GOT3 (cell line): Measurements from ENCODE around the gene PPP2R1A.
"Not testable (repeated sequence)": the region's sequence is repeated elsewhere in the genome, so short reads cannot be mapped to it uniquely, and the experiment has no call there.

Experiments used
- DNase-seq: peaks from one replicate; lab custom pipeline; 2025; ENCODE audit warnings: mixed read lengths; lab: John Stamatoyannopoulos, UW

Gene PPP2R1A

DNA sequence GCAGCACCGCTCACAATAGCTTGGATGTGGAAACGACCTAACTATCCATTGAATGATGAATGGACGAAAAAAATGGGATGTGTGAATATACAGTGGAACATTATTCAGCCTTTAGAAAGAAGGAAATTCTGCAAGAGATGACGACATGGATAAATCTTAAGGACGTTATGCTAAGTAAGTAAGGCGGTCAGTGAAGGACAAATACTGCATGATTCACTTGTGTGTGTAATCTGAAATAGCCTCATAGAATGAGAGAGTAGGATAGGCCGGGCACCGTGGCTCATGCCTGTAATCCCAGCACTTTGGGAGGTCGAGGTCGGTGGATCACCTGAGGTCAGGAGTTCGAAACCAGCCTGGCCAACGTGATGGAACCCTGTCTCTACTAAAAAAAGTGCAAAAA is 54.2 kb downstream of the PPP2R1A start:
- no peak for DNase-seq

DNA sequence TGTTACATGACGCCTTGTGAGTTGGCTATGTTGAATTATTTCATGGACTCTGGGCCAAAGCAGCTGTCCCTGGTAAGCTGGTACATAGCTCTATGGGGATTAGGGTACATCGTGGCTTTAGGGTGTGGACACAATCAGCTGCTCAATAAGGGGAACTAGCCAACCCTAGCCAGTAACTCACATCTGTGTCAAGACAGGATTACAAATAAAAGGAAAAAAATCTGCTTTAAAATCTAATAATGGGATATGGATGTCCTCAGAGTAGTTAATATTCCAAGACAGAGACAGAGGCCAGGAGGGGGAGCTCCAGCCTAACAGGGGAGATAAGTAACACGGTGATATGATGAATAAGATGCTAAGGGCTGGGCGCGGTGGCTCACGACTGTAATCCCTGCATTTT is 58.4 kb downstream of the PPP2R1A start:
- no peak for DNase-seq

- no peak for DNase-seq
These were observed 68.6 kb downstream of the PPP2R1A start for GRCh38 chr19:52258426-52258825.

DNA sequence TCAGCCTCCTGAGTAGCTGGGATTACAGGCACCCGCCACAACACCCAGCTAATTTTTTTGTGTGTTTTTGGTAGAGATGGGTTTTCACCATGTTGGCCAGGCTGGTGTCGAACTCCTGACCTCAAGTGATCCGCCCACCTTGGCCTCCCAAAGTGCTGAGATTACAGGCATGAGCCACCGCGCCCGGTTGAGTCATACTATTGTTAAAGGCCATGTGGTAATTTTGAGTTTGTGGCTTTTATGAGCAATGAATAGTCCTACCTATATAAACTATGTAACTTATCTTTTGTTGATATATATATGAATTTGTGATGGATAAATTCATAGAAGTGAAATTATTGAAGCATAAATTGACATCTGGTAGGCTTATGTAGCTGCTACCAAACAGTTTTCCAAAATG is 75.7 kb downstream of the PPP2R1A start:
- DNase-seq = not testable (repeated sequence)

DNA sequence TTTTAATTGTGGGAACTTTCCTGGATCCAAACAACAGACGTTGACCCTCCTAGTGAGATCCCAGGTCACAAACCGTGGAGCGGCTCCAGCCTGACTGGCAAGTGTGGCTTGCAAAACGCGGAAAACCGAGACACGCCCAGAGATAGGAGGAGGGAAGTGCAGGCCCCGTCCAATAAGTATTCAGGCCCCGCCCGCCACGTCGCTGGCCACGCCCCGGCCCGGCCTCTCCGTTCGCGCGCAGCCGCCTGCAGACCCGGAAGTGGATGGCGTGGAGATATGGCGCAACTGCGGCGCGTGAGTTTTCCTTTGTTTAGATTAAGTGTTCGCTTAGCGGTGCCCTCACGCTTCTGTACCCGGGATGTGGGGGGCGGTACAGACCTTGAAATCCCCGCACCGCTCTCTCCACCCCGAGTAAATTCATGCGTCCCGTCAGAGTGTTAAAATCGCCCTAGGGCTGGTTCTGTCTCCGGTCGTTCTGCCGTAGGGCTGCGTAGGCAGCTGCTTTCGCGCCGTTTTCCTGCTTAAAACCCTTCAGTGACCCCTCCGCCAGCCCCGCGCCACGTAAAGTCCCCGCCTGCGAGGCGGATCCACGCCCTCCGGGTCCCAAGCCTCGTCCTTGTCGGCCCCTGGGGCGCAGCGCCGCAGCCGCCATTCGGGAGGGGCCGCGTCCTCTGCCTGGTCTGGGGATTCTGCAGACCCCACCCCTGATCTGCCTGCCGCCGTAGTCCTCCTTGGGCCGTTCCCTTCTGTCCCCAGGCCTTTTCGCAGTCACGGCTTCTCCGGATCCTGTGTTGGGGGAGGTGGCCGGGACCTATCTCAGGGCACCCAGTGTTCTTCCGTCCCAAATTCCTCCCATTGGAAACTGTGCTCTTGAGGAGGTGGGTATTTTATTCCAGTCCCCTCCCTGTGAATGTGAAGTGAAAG is 79.7 kb downstream of the PPP2R1A start, which contains the start of gene ZNF766:
Gene ZNF766 (plus strand): TSS at position 250 of the 924 bp plus-strand sequence. CDS start 27 bp downstream, at position 277.
- peak; percentile 81 for DNase-seq

GRCh38 chr19:52270266-52270885 is 80.5 kb downstream of the PPP2R1A start:
- DNase-seq = no peak

DNA sequence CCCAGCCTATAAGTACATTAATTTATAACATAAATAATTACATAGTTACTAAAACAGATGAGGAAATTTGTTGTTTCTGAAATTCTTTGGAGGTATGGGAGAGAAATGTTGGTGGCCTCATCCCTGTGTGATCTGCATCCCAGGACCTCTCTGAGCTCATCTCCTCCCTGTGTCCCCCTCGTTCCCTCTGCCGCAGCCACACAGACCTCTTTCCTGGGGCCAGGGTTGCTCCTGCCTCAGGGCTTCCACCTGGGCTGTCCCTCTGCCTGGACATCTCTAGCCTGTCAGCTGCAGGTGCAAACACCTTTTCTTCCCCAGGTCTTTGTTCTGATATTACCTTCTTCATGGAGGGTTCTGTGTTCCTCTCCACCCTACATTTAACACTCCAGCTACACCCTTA is 83.4 kb downstream of the PPP2R1A start:
- DNase-seq = no peak

DNA sequence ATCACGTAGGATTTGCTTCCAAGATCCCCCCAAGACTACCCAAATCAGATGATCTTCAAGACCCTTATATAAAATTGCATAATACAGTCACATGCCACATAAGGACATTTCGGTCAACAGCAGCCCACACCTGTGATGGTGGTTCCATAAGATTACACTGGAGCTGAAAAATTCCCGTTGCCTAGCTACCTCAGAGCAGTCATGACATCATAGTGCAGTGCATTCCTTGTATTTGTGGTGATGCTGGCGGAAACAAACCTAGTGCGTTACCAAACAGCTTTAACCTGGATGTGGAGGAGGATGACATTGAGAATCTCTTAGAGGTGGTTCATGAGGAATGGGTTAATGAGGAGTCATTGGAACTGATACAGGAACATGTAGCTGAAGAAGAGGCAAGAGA is 84.3 kb downstream of the PPP2R1A start:
- DNase-seq = no peak

DNA sequence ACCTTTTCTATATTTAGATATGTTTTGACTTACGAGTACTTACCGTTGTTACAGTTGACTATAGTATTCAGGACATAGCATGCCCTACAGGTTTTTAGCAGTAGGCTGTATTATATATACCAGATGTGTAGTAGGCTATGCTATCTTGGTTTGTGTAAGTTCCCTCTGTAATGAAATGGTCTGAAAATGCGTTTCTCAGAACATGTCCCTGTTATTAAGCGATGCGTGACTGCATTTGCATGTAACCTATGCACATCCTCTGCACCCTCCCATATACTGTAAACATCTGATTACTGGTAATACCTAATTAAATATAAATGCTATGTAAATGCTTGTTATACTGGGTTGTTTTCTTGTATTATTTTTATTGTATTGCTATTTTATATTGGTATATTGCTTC is 86.1 kb downstream of the PPP2R1A start:
- no peak for DNase-seq

GRCh38 chr19:52277471-52277870 is 87.6 kb downstream of the PPP2R1A start:
- DNase-seq = no peak
